ENCODE data around the gene CRYGA. TPM values are rescaled to one million over a fixed set of nuclear protein-coding genes. Genes with fewer than 3 reads are reported as not detected.

The CRYGA gene
- total RNA-seq, 1 experiment from 2014 or later = not detected

DNA sequence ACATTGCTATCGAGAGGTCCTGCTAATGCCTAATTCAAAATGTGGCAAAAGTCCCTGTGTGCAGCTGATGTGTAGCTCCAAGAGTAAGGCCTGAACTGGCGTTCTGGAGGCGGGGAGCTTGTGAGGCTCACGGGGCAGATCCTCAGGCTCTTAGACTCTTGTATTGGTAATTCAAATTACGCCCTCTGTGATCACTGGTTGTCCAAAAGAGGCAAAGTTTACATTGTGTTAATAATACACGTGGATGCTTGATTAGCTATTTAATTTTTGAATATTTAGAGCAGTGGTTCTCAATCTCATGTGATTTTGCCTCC, 12.4 kb upstream of the CRYGA start:
- no peaks in the 10 kb centered on the region for H3K36me3 Mint-ChIP-seq (ENCODE audit: insufficient read depth, unreplicated experiment)
- TF ChIP-seq, protein P1, sequence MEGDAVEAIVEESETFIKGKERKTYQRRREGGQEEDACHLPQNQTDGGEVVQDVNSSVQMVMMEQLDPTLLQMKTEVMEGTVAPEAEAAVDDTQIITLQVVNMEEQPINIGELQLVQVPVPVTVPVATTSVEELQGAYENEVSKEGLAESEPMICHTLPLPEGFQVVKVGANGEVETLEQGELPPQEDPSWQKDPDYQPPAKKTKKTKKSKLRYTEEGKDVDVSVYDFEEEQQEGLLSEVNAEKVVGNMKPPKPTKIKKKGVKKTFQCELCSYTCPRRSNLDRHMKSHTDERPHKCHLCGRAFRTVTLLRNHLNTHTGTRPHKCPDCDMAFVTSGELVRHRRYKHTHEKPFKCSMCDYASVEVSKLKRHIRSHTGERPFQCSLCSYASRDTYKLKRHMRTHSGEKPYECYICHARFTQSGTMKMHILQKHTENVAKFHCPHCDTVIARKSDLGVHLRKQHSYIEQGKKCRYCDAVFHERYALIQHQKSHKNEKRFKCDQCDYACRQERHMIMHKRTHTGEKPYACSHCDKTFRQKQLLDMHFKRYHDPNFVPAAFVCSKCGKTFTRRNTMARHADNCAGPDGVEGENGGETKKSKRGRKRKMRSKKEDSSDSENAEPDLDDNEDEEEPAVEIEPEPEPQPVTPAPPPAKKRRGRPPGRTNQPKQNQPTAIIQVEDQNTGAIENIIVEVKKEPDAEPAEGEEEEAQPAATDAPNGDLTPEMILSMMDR (IDR thresholded peaks at IDR 0.05; ENCODE audit: unreplicated experiment) = no peak
- no peak for DNase-seq (ENCODE audit: unreplicated experiment)
- no TSS peak for BruUV-seq (replicated peaks)
- H3K4me3 Mint-ChIP-seq (ENCODE audit: unreplicated experiment) = no peak overlapping the region
- H3K4me1 Mint-ChIP-seq (ENCODE audit: insufficient read depth, unreplicated experiment) = no peaks in the 10 kb centered on the region
- ChIA-PET POLR2A (interaction anchor here (0.7 to 2.9 kb wide), 7 partner anchors 73 to 581 kb away, joined by 3 to 32 read pairs (median 6); partner anchors contain the start of genes IDH1 and PIKFYVE), CTCF (interaction anchor here (0.6 to 2.9 kb wide), 52 partner anchors 10 to 1669 kb away, joined by 3 to 104 read pairs (median 5); partner anchors contain the start of genes C2orf80, CRYGA, CRYGB and IDH1)
- H3K9me3 Mint-ChIP-seq (ENCODE audit: unreplicated experiment) = no peaks in the 10 kb centered on the region
- no peak overlapping the region for H3K27ac Mint-ChIP-seq (ENCODE audit: low read depth, unreplicated experiment)
- no peaks in the 10 kb centered on the region for H3K27me3 Mint-ChIP-seq (ENCODE audit: insufficient read depth, unreplicated experiment)
- intact Hi-C loops (cut with micrococcal nuclease) = loop anchor here (1.0 to 2.0 kb wide), 2 partner anchors 73 to 80 kb away; partner anchors contain the start of gene IDH1

DNA sequence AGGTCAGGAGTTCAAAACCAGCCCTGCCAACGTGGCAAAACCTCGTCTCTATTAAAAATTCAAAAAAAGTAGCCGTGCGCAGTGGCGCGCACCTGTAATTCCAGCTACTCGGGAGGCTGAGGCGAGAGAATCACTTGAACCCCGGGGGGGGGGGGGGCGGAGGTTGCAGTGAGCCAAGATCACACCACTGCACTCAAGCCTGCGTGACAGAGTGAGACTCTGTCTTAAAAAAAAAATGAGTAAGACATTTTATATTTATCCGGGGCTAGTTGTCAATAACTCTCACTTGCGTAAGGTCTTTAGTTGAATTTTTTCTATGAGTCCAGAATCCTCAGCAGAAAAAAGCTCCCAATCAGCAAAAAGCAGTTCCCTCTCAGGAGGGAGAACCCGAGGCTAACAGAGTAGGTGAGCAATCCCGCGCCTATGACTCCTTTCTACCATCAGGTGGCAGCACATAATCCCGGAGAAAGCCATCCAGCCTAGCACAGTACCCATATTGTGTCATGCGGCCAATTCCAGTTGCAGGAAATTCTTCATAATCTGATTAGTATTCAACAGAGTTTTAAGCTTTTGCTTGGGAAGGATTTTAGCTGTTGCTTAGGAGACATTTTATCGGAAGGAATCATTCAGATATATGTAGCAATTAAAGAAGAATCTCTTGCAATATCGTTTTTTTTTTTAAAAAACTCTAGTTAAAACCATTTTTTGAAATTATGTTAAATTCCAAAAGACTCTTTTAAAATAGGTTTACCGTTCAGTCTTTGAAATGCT, 11.9 kb upstream of the CRYGA start:
- DNase-seq (ENCODE audit: unreplicated experiment) = peak; percentile 84
- ChIA-PET CTCF (interaction anchor here (0.5 to 2.9 kb wide), 72 partner anchors 9 to 1669 kb away, joined by 3 to 104 read pairs (median 4); partner anchors contain the start of genes C2orf80, CRYGA, CRYGB and IDH1), POLR2A (interaction anchor here (0.7 to 2.9 kb wide), 10 partner anchors 73 to 1649 kb away, joined by 3 to 32 read pairs (median 3); partner anchors contain the start of genes IDH1 and PIKFYVE)
- H3K27me3 Mint-ChIP-seq (ENCODE audit: insufficient read depth, unreplicated experiment) = peaks cover 5% of the 10 kb centered on the region
- no peaks in the 10 kb centered on the region for H3K9me3 Mint-ChIP-seq (ENCODE audit: unreplicated experiment)
- H3K4me3 Mint-ChIP-seq (ENCODE audit: unreplicated experiment) = no peak overlapping the region
- H3K36me3 Mint-ChIP-seq (ENCODE audit: insufficient read depth, unreplicated experiment) = no peaks in the 10 kb centered on the region
- BruUV-seq (replicated peaks) = no TSS peak
- TF ChIP-seq, protein P1 (IDR thresholded peaks at IDR 0.05; ENCODE audit: unreplicated experiment) = peak; percentile 73
- intact Hi-C loops (cut with micrococcal nuclease) = loop anchor here (1.0 to 2.0 kb wide), 2 partner anchors 72 to 80 kb away; partner anchors contain the start of gene IDH1
- no peaks in the 10 kb centered on the region for H3K4me1 Mint-ChIP-seq (ENCODE audit: insufficient read depth, unreplicated experiment)
- H3K27ac Mint-ChIP-seq (ENCODE audit: low read depth, unreplicated experiment) = no peak overlapping the region

DNA sequence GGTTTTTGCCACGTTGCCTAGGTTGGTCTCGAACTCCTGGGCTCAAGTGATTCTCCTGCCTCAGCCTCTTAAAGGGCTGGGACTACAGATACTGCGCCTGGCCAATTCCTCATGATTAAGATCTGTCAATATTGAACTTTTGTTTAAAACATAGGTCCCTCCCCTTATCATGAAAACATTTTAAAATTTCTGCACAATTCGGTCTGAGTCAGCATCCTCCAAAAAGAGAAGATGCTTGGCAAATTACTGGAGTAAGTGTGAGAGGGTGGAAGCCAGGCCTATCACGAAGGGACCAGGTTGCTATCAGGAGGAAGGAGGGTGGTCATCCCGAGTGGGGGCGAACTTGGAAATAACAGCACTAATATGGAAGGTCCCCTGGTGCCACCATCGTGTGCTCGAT, 10.8 kb upstream of the CRYGA start:
- TF ChIP-seq, protein P1 (IDR thresholded peaks at IDR 0.05; ENCODE audit: unreplicated experiment) = no peak
- Mint-ChIP-seq H3K4me1 (ENCODE audit: insufficient read depth, unreplicated experiment) (no peaks in the 10 kb centered on the region), H3K36me3 (ENCODE audit: insufficient read depth, unreplicated experiment) (no peaks in the 10 kb centered on the region), H3K27ac (ENCODE audit: low read depth, unreplicated experiment) (no peak overlapping the region), H3K27me3 (ENCODE audit: insufficient read depth, unreplicated experiment) (peaks cover 13% of the 10 kb centered on the region), H3K4me3 (ENCODE audit: unreplicated experiment) (no peak overlapping the region), H3K9me3 (ENCODE audit: unreplicated experiment) (no peaks in the 10 kb centered on the region)
- no peak for DNase-seq (ENCODE audit: unreplicated experiment)
- ChIA-PET POLR2A (interaction anchor here (0.9 to 2.9 kb wide), 2 partner anchors 77 to 80 kb away, joined by 3 to 32 read pairs; partner anchors contain the start of gene IDH1), CTCF (interaction anchor here (0.6 to 2.9 kb wide), 27 partner anchors 9 to 1157 kb away, joined by 3 to 104 read pairs (median 6); partner anchors contain the start of genes CRYGA, CRYGB and IDH1)
- no TSS peak for BruUV-seq (replicated peaks)
- intact Hi-C loops (cut with micrococcal nuclease) = loop anchor here (2.0 kb wide), 1 partner anchor 71 kb away; no protein-coding TSS in a partner anchor

DNA sequence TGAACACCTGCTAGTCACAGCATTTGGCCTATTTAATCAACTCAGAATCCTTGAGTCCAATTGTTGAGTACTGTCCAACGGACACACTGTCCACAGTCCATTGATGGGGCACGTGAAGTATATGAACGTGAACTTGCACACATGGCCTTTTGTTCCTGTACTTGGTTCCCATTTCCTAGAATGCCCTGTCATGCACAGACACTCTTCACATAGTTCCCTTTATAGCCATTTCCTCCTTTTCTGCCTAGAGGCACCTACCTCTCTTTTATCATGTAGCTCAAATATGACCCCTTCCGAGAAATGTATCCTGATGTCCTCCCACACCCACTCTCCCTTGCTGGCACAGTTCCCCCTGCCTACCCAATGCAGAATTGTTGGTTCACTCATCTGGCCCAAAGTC, 8.7 kb upstream of the CRYGA start:
- no peak for DNase-seq (ENCODE audit: unreplicated experiment)
- no TSS peak for BruUV-seq (replicated peaks)
- Mint-ChIP-seq H3K27ac (ENCODE audit: low read depth, unreplicated experiment) (no peak overlapping the region), H3K36me3 (ENCODE audit: insufficient read depth, unreplicated experiment) (no peaks in the 10 kb centered on the region), H3K27me3 (ENCODE audit: insufficient read depth, unreplicated experiment) (peaks cover 13% of the 10 kb centered on the region), H3K9me3 (ENCODE audit: unreplicated experiment) (no peaks in the 10 kb centered on the region), H3K4me1 (ENCODE audit: insufficient read depth, unreplicated experiment) (no peaks in the 10 kb centered on the region), H3K4me3 (ENCODE audit: unreplicated experiment) (no peak overlapping the region)
- POLR2A ChIA-PET = no interaction called here
- intact Hi-C loops (cut with micrococcal nuclease) = no loop called here
- TF ChIP-seq, protein P1 (IDR thresholded peaks at IDR 0.05; ENCODE audit: unreplicated experiment) = no peak
- CTCF ChIA-PET = interaction anchor here (0.5 to 1.6 kb wide), 5 partner anchors 21 to 157 kb away, joined by 3 to 6 read pairs (median 4); no protein-coding TSS in a partner anchor

Data from MCF 10A (cell line).